Measurements from ENCODE around the gene ADCYAP1R1. TPM values are rescaled to one million over a fixed set of nuclear protein-coding genes. Genes with fewer than 3 reads are reported as not detected.

The ADCYAP1R1 gene
- total RNA-seq, 1 experiment from 2014 or later: not detected

DNA sequence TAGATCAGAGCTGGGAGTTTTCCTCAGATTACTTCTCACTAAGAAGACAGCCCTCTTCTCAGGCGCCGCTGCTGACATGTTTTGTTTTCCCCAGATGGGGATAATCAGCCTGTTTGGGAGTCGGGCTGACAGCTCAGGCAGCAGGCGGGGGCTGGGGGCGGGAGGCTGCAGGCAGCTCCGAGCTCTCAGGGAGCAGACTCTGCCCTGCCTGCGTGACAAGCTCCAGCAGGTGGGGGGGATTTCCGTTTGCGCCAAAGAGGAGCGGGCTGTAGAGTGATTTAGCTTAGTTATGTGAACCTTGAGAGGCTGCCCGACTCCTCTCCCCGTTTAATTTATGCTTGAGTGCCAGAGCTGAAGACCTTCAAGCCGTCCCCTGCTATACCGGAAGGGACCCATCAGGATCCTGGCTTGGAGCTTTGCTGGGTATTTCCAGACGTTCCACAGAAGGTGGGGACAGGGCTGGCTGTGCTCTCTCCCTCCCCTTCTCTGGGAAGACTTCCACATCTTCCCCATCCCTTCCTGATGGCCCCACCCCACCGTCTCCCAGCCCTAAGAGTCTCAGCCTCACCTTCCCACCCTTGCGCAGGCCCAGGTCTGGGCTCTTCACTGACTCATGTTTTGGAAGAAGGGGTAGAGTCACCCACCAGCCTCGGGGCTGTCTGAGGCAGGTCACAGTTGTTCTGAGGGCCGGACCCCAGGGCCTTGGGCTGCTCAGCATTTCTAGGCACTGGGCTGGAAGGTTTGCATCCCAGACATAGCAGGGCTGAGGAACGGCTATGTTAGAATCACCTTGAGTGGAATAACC, 24.7 kb upstream of the ADCYAP1R1 start:
- no peak for TF ChIP-seq EZH2 (IDR thresholded peaks at IDR 0.05; ENCODE audit: low read depth)
- Histone ChIP-seq H3K4me3 (no peak overlapping the region), H3K4me1 (replicated peaks; ENCODE audit: insufficient read depth) (no peaks in the 10 kb centered on the region), H3K36me3 (ENCODE audit: low read depth) (no peaks in the 10 kb centered on the region), H3K9me3 (ENCODE audit: insufficient read depth, low read depth) (no peaks in the 10 kb centered on the region), H4K20me1 (ENCODE audit: insufficient read depth) (no peaks in the 10 kb centered on the region), H3K27me3 (ENCODE audit: insufficient read depth, low read depth) (peaks cover 89% of the 10 kb centered on the region), H3K9me2 (ENCODE audit: insufficient read depth) (no peaks in the 10 kb centered on the region), H3K27ac (no peak overlapping the region), H3K4me2 (no peak overlapping the region), H2AFZ (no peak overlapping the region), H3F3A (ENCODE audit: insufficient read depth, low read depth) (no peaks in the 10 kb centered on the region), H3K79me2 (ENCODE audit: low read depth) (no peaks in the 10 kb centered on the region)
- no peak for DNase-seq
- intact Hi-C loops (cut with micrococcal nuclease; ENCODE audit: unreplicated experiment): no loop called here
- CTCF ChIA-PET: no interaction called here
- POLR2A ChIA-PET (ENCODE audit: unreplicated experiment): interaction anchor here (0.7 kb wide), 1 partner anchor 78 kb away, joined by 8 read pairs; no protein-coding TSS in a partner anchor
- no TSS peak for BruUV-seq (replicated peaks)

DNA sequence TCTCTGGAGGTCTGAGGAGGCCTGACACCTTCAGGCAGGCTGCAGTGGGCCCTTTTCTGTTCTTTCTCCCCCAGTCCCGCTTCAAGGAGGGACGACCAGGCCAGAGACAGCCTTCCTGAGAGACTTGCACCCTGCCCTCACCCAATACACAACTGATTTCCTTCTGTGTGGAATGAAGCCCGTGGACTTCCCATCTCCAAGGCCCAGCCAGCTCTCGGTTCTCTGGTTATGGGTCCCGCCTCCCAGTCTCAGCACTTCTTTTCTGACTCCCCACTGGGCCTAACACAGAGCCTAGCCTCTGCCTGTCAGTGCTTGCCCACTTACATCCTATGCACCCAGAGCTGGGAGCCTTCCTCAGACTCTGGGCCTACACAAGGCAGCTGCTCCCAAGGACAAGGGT, 24.1 kb upstream of the ADCYAP1R1 start:
- no peaks in the 10 kb centered on the region for H3K9me2 ChIP-seq (ENCODE audit: insufficient read depth)
- POLR2A ChIA-PET (ENCODE audit: unreplicated experiment): no interaction called here
- intact Hi-C loops (cut with micrococcal nuclease; ENCODE audit: unreplicated experiment): no loop called here

GRCh38 chr7:31028417-31028992, 23.6 kb upstream of the ADCYAP1R1 start:
- H3K27ac ChIP-seq: no peak overlapping the region
- no peaks in the 10 kb centered on the region for H3K9me3 ChIP-seq (ENCODE audit: insufficient read depth, low read depth)
- no peak overlapping the region for H3K4me3 ChIP-seq
- ChIA-PET POLR2A (ENCODE audit: unreplicated experiment) (no interaction called here), CTCF (no interaction called here)
- no TSS peak for BruUV-seq (replicated peaks)
- no peak overlapping the region for H2AFZ ChIP-seq
- no peak overlapping the region for H3K4me2 ChIP-seq
- no peaks in the 10 kb centered on the region for H3K79me2 ChIP-seq (ENCODE audit: low read depth)
- H3K36me3 ChIP-seq (ENCODE audit: low read depth): no peaks in the 10 kb centered on the region
- intact Hi-C loops (cut with micrococcal nuclease; ENCODE audit: unreplicated experiment): no loop called here
- TF ChIP-seq EZH2 (IDR thresholded peaks at IDR 0.05; ENCODE audit: low read depth): no peak
- TF ChIP-seq, protein P1, sequence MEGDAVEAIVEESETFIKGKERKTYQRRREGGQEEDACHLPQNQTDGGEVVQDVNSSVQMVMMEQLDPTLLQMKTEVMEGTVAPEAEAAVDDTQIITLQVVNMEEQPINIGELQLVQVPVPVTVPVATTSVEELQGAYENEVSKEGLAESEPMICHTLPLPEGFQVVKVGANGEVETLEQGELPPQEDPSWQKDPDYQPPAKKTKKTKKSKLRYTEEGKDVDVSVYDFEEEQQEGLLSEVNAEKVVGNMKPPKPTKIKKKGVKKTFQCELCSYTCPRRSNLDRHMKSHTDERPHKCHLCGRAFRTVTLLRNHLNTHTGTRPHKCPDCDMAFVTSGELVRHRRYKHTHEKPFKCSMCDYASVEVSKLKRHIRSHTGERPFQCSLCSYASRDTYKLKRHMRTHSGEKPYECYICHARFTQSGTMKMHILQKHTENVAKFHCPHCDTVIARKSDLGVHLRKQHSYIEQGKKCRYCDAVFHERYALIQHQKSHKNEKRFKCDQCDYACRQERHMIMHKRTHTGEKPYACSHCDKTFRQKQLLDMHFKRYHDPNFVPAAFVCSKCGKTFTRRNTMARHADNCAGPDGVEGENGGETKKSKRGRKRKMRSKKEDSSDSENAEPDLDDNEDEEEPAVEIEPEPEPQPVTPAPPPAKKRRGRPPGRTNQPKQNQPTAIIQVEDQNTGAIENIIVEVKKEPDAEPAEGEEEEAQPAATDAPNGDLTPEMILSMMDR (conservative IDR thresholded peaks at IDR 0.05): no peak
- no peak for DNase-seq
- no peaks in the 10 kb centered on the region for H3K4me1 ChIP-seq (replicated peaks; ENCODE audit: insufficient read depth)
- no peaks in the 10 kb centered on the region for H3K9me2 ChIP-seq (ENCODE audit: insufficient read depth)
- H3K27me3 ChIP-seq (ENCODE audit: insufficient read depth, low read depth): peaks cover 87% of the 10 kb centered on the region
- H4K20me1 ChIP-seq (ENCODE audit: insufficient read depth): no peaks in the 10 kb centered on the region
- H3F3A ChIP-seq (ENCODE audit: insufficient read depth, low read depth): no peaks in the 10 kb centered on the region

More for the DNA sequence above, 24.1 kb upstream of the ADCYAP1R1 start:
- Histone ChIP-seq H3K4me2 (no peak overlapping the region), H2AFZ (no peak overlapping the region), H4K20me1 (ENCODE audit: insufficient read depth) (no peaks in the 10 kb centered on the region), H3K27ac (no peak overlapping the region), H3K79me2 (ENCODE audit: low read depth) (no peaks in the 10 kb centered on the region), H3K27me3 (ENCODE audit: insufficient read depth, low read depth) (peaks cover 88% of the 10 kb centered on the region), H3K4me3 (no peak overlapping the region), H3K9me3 (ENCODE audit: insufficient read depth, low read depth) (no peaks in the 10 kb centered on the region), H3F3A (ENCODE audit: insufficient read depth, low read depth) (no peaks in the 10 kb centered on the region), H3K36me3 (ENCODE audit: low read depth) (no peaks in the 10 kb centered on the region), H3K4me1 (replicated peaks; ENCODE audit: insufficient read depth) (no peaks in the 10 kb centered on the region)
- CTCF ChIA-PET: no interaction called here
- no TSS peak for BruUV-seq (replicated peaks)
- no peak for TF ChIP-seq EZH2 (IDR thresholded peaks at IDR 0.05; ENCODE audit: low read depth)
- TF ChIP-seq, protein P1 (conservative IDR thresholded peaks at IDR 0.05): no peak
- no peak for DNase-seq

Measured in PC-9 (cell line).